IPS-20b (cell line): Measurements from ENCODE around the gene ATG4B.
"Not testable (repeated sequence)": the region's sequence is repeated elsewhere in the genome, so short reads cannot be mapped to it uniquely, and the experiment has no call there.

Source experiments
- H3K27ac ChIP-seq: one replicate; pipeline ENCODE4 v1.5.1; 2013; ENCODE audit warnings: low read length
- H3K27me3 ChIP-seq: 2 replicates; pipeline ENCODE4 v1.6.1; 2013; ENCODE audit warnings: mild to moderate bottlenecking, low read length, inconsistent platforms; ENCODE audit not compliant: insufficient read depth
- H3K36me3 ChIP-seq: 2 replicates; pipeline ENCODE4 v1.6.1; 2013; ENCODE audit warnings: low read depth, mild to moderate bottlenecking, inconsistent platforms, low read length, moderate library complexity; ENCODE audit not compliant: insufficient read depth
- H3K4me1 ChIP-seq: 2 replicates; pipeline ENCODE4 v1.6.1; 2013; ENCODE audit warnings: mild to moderate bottlenecking, control low read depth, inconsistent platforms, low read length, moderate library complexity; ENCODE audit not compliant: insufficient read depth
- H3K4me3 ChIP-seq: 2 replicates; pipeline ENCODE4 v1.5.1; 2013; ENCODE audit warnings: mild to moderate bottlenecking, low read length, inconsistent platforms
- H3K9ac ChIP-seq: 2 replicates; pipeline ENCODE4 v1.6.1; 2013; ENCODE audit warnings: low read depth, mild to moderate bottlenecking, inconsistent platforms, low read length, moderate library complexity
- H3K9me3 ChIP-seq: 2 replicates; pipeline ENCODE4 v1.6.1; 2013; ENCODE audit warnings: mild to moderate bottlenecking, low read depth, low read length, inconsistent platforms; ENCODE audit not compliant: insufficient read depth

Gene ATG4B

DNA sequence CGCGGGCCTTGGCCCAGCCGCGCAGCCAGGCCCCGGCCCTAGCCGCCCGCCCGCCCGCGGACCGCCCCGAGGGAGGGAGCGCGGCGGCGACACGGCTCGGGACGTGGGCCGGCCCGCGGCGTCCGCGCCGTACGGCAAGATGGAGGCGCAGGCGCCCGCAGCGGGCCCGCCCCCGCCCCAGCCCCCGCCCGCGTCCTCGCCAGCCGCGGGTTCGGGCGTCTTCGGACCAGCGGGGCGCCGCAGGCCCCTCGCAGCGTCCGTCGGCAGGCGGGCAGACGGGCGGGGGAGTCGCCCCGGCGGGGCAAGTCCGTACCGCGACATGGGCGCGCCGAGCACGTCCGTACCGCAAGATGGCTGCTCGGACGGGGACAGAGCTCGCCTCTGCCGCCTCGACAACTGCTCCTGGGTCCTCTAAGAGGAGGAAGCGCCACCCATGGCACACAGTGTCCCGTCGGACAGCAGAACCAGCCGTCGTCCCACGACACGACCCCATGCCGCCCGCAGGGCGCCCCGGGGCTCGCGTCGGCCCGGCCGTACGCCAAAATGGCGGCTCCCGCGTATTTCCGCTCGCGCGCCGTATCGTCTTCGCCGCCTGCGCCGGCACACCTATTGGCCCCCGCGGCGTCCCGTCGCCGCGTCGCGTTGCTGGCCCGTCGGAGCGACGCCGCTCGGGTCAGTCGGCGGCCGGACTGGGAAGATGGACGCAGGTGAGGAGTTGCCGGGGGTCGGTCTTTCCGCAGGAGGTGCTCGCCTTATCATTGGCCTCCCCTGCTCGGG, at the start of gene ATG4B, which contains the start of gene THAP4:
Gene ATG4B, plus strand, starts transcription at position 676 of the 777 bp plus-strand sequence. Its CDS starts 22 bp downstream, at position 698.
Gene THAP4, minus strand, starts transcription at position 141 of the 777 bp plus-strand sequence. CDS start 141 bp downstream, outside the sequence.
- H3K9me3 ChIP-seq, result no peaks in the 10 kb centered on the region; the same call in 1 of the 2 replicates

DNA sequence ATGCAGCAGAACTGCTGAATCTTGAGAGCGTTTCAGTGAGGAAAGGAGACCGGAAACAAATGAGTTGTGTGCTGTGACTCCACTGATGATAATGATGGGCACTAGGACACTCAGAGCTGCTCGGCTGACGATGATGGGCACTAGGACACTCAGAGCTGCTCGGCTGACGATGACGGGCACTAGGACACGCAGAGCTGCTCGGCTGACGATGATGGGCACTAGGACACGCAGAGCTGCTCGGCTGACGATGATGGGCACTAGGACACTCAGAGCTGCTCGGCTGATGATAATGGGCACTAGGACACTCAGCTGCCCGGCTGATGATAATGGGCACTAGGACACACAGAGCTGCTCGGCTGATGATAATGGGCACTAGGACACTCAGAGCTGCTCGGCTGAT, 47.6 kb upstream of the ATG4B start:
- peaks cover 26% of the 10 kb centered on the region for H3K36me3 ChIP-seq
- H3K4me3 ChIP-seq, H3K9ac ChIP-seq, H3K27ac ChIP-seq, H3K27me3 ChIP-seq, H3K4me1 ChIP-seq: not testable (repeated sequence)
- H3K9me3 ChIP-seq, result peaks cover 22% of the 10 kb centered on the region

More for the DNA sequence above, at the start of gene ATG4B, which contains the start of gene THAP4:
- peaks cover 38% of the 10 kb centered on the region for H3K36me3 ChIP-seq
- H3K4me1 ChIP-seq, result peaks cover 3% of the 10 kb centered on the region
- peak within 1 kb of the TSS; percentile 96 for H3K9ac ChIP-seq
- H3K27me3 ChIP-seq, result no peaks in the 10 kb centered on the region
- H3K4me3 ChIP-seq, result peak within 1 kb of the TSS; percentile 98
- peak within 1 kb of the TSS; percentile 92 for H3K27ac ChIP-seq

DNA sequence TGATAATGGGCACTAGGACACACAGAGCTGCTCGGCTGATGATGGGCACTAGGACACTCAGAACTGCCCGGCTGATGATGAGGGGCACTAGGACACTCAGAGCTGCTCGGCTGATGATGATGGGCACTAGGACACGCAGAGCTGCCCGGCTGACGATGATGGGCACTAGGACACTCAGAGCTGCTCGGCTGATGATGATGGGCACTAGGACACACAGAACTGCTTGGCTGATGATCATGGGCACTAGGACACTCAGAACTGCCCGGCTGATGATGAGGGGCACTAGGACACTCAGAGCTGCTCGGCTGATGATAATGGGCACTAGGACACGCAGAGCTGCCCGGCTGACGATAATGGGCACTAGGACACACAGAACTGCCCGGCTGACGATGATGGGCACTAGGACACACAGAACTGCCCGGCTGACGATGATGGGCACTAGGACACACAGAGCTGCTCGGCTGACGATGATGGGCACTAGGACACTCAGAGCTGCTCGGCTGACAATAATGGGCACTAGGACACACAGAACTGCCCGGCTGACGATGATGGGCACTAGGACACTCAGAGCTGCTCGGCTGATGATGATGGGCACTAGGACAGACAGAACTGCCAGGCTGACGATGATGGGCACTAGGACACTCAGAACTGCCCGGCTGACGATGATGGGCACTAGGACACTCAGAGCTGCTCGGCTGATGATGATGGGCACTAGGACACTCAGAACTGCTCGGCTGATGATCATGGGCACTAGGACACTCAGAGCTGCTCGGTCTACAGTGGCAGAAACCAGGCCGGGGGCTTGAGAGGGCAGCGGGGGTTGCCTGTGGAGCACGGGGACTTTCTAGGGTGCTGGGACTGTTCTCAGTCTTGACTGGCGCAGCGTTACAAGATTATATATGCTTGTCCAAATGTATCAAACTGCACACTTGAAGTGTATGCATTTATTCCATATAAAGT, 46.7 kb upstream of the ATG4B start:
- not testable (repeated sequence) for H3K27ac ChIP-seq, H3K9ac ChIP-seq, H3K27me3 ChIP-seq, H3K4me3 ChIP-seq, H3K4me1 ChIP-seq
- Histone ChIP-seq H3K36me3 (peaks cover 20% of the 10 kb centered on the region), H3K9me3 (peaks cover 22% of the 10 kb centered on the region)

DNA sequence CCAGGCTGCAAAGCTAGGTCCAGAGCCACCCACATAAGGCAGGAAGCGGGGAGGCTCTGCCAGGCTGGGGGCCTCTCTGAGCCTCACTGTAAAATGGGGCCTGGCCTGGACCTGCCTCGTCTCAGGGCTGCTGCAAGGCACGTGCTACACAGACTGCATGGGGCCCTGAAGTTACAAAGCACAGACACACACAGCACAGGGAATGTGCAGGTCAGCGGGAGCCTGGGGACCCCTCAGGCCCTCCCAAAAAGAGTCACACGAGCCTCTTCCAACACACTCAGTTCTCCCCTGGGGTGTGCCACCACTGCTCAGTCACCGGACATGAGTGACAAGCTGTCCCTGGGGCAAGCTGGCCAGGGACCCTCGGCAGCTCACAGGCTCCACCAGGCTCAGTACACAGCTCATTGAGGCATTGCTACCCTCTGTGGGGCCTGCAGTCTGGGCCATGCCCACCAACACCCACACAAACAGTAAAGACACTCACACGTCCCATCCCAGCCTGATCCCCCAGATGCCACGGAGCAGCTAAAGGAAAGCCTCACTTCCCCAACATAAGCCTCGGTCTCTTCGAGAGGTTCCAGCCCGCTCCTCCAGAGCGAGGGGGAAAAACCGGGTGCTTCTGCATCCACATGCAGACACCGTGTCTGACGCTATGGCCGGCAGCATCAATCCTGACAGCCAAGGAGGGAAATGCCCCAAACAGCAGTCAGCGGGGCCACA, 45.2 kb upstream of the ATG4B start:
- Histone ChIP-seq H3K9ac (no peak overlapping the region), H3K27me3 (no peaks in the 10 kb centered on the region), H3K27ac (no peak overlapping the region), H3K36me3 (peaks cover 8% of the 10 kb centered on the region), H3K4me3 (no peak overlapping the region), H3K9me3 (peaks cover 9% of the 10 kb centered on the region), H3K4me1 (no peaks in the 10 kb centered on the region)

DNA sequence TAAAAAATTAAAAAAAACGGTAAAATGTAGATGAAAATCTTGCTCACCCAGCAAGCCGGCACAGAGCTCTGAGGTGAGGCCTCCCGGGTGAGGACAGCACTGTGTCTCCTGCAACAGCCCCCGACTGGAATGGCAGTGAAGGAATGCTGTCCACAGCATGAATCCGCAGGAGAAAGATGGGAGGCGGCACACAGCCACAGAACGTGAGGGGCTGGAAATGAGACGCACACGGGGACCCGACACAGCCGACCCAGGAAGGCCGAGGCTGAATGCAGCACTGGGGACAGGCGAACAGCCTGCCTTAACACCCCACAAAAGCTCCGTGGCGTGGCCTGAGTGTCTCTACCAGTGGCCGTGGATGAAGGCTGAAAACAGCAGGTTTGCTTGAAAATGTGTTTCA, 44.2 kb upstream of the ATG4B start:
- Histone ChIP-seq H3K4me3 (no peak overlapping the region), H3K36me3 (peaks cover 12% of the 10 kb centered on the region), H3K4me1 (no peaks in the 10 kb centered on the region), H3K27me3 (no peaks in the 10 kb centered on the region), H3K9me3 (peaks cover 3% of the 10 kb centered on the region; the same call in 1 of the 2 replicates), H3K9ac (no peak overlapping the region), H3K27ac (no peak overlapping the region)

DNA sequence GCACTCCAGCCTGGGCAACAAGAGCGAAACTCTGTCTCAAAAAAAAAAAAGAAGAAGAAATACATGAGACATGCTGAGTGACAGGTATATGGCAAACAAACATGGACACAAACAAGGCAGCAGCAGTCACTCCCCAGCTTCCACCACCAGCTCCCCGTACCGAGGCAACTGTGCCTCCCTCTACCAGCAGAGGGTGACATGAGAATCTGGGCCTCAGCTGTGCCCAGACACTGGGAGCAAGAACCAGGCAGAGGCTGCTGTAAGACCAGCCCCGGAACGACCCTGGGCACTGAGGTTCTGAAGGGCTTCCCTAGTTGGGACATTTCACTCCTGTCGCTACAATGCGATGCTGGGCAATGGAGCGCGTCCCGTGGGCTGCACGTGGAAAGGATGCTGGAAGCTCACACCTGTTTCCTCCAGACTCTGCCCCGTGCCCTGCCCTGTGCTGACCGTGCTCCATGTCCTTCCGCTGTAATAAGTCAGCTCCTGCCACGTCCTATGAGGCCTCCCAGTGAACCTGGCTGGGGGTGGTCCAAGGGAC, 41.8 kb upstream of the ATG4B start:
- Histone ChIP-seq H3K4me3 (no peak overlapping the region), H3K27me3 (no peaks in the 10 kb centered on the region), H3K9me3 (no peaks in the 10 kb centered on the region), H3K9ac (no peak overlapping the region), H3K36me3 (peaks cover 24% of the 10 kb centered on the region), H3K4me1 (no peaks in the 10 kb centered on the region), H3K27ac (no peak overlapping the region)

DNA sequence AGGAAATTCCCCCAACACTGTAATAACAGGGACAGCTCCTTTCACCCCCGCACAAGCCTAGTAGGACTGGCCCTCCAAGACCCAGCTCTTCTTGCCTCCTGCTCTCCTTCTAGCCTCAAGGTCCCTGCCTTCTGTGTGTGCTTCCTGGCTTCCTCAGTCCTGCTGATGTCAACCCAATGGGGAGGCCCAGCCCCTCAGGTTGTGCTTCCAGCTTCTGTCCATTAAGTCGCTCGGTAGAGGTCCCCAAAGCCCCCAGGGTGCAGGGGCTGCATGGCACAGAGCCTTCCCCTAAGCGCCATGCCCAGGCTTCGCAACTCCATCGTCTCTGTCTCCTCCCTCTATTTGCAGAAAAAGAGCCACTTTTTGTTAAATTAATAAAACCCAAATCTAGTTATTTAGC, 39.9 kb upstream of the ATG4B start:
- no peaks in the 10 kb centered on the region for H3K4me1 ChIP-seq
- no peak overlapping the region for H3K27ac ChIP-seq
- no peak overlapping the region for H3K4me3 ChIP-seq
- H3K27me3 ChIP-seq, result no peaks in the 10 kb centered on the region
- H3K9ac ChIP-seq, result no peak overlapping the region
- H3K36me3 ChIP-seq, result peaks cover 30% of the 10 kb centered on the region
- H3K9me3 ChIP-seq, result no peaks in the 10 kb centered on the region

DNA sequence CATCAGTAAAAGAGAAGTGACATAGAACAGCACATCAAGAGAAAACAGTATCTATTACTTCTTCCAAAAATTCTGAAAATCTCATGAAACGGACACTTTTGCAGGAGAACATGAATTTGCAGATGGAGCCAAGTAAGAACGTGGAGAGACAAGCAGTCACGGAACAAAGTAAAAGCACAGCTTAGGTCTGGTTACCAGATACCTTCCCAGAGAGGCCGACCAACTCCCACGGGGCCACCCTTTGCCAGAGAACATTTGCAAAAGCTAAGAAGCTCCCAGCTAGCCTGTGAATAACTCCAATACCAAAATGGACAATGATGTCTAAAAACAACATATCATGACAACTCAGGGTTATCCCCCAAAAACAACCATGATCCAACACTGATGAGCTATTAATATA, 39.4 kb upstream of the ATG4B start:
- Histone ChIP-seq H3K4me3 (no peak overlapping the region), H3K27ac (no peak overlapping the region), H3K9me3 (no peaks in the 10 kb centered on the region), H3K36me3 (peaks cover 34% of the 10 kb centered on the region), H3K4me1 (no peaks in the 10 kb centered on the region), H3K9ac (no peak overlapping the region), H3K27me3 (no peaks in the 10 kb centered on the region)

DNA sequence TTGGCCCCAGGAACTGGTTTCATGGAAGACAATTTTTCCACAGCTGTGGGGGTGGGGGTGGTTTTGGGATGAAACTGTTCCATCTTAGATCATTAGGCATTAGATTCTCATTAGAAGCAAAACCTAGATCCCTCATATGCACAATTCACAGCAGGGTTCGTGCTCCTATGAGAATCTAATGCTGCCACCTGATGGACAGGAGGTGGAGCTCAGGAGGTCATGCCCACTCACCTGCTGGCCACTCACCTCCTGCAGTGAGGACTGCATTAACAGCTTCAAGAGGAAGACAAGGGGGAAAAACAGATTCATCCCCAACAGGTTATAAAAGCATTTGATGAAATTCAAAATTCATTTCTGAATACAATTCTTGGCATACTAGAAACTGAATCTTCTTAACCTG, 39.0 kb upstream of the ATG4B start:
- Histone ChIP-seq H3K9ac (no peak overlapping the region), H3K9me3 (no peaks in the 10 kb centered on the region), H3K27me3 (no peaks in the 10 kb centered on the region), H3K36me3 (peaks cover 34% of the 10 kb centered on the region), H3K4me3 (no peak overlapping the region), H3K27ac (no peak overlapping the region), H3K4me1 (no peaks in the 10 kb centered on the region)

DNA sequence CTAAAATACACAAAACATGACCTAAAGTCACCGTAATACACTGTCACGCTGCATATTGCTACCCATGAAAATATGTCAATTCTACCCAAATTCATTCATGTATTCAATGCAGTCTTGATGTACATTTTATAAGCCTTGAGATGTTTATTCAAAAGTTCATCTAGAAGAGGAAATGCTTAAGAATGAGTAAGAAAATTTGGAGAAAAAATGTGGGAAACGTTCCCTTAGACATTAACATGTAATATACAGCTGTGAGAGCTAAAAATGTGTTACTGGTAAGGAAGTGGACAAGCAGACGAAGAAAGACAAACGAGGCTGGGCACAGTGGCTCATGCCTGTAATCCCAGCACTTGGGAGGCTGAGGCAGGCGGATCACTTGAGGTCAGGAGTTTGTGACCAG, 37.9 kb upstream of the ATG4B start:
- Histone ChIP-seq H3K27ac (no peak overlapping the region), H3K9me3 (no peaks in the 10 kb centered on the region), H3K27me3 (no peaks in the 10 kb centered on the region), H3K4me3 (no peak overlapping the region), H3K4me1 (no peaks in the 10 kb centered on the region), H3K9ac (no peak overlapping the region), H3K36me3 (peaks cover 33% of the 10 kb centered on the region)

DNA sequence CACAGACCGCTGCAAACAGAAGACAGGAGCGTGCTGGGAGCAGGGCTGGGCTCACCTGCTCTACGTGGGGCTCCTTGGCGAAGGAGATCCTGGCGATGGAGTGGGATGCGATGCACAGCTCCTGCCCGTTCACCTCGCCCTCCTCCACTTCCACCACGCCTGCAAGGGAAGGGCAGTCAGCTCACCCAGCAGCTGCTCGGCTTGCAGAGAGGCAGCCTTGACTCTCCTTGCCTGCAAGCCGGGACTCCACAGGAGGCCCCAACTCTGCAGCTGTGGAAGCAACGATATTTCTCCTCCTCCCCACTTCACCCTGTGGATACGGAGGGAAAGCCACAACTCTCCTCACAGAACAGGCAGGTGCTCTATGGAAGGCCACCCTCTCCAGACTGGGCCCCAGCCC, 35.7 kb upstream of the ATG4B start:
- H3K9ac ChIP-seq, result no peak overlapping the region
- H3K4me3 ChIP-seq, result no peak overlapping the region
- no peak overlapping the region for H3K27ac ChIP-seq
- no peaks in the 10 kb centered on the region for H3K4me1 ChIP-seq
- H3K36me3 ChIP-seq, result peaks cover 48% of the 10 kb centered on the region
- no peaks in the 10 kb centered on the region for H3K9me3 ChIP-seq
- H3K27me3 ChIP-seq, result no peaks in the 10 kb centered on the region
